GM21723 (cell line): ENCODE data around the gene PLCB1.

Experiments used
- ATAC-seq: cut with Tn5 transposase; IDR thresholded peaks from one replicate; pipeline ENCODE4 v1.9.1; 2021; ENCODE audit warnings: mild to moderate bottlenecking, moderate library complexity; ENCODE audit not compliant: unreplicated experiment

Gene PLCB1

GRCh38 chr20:8210749-8211148 is 78.7 kb downstream of the PLCB1 start:
- ATAC-seq = no peak

- no peak for ATAC-seq
Observed at GRCh38 chr20:8212286-8212685, 80.2 kb downstream of the PLCB1 start.

GRCh38 chr20:8213270-8213669 is 81.2 kb downstream of the PLCB1 start:
- ATAC-seq = no peak

- ATAC-seq = peak; percentile 86
Observed at GRCh38 chr20:8213831-8214587, 81.9 kb downstream of the PLCB1 start.

- ATAC-seq = no peak
Observed at GRCh38 chr20:8215361-8215781, 83.3 kb downstream of the PLCB1 start.

GRCh38 chr20:8216375-8217200 is 84.5 kb downstream of the PLCB1 start:
- ATAC-seq = no peak

- no peak for ATAC-seq
Observed at GRCh38 chr20:8218861-8219260, 86.8 kb downstream of the PLCB1 start.

- ATAC-seq = no peak
Observed at GRCh38 chr20:8219403-8219802, 87.3 kb downstream of the PLCB1 start.

- ATAC-seq = no peak
Observed at GRCh38 chr20:8220716-8221115, 88.7 kb downstream of the PLCB1 start.

GRCh38 chr20:8221887-8222419 is 89.9 kb downstream of the PLCB1 start:
- ATAC-seq = peak; percentile 73

GRCh38 chr20:8223091-8223870 is 91.2 kb downstream of the PLCB1 start:
- no peak for ATAC-seq

- ATAC-seq = no peak
Observed at GRCh38 chr20:8225658-8226057, 93.6 kb downstream of the PLCB1 start.

- ATAC-seq = no peak
Observed at GRCh38 chr20:8226106-8226505, 94.0 kb downstream of the PLCB1 start.

- ATAC-seq = no peak
Observed at GRCh38 chr20:8227293-8227692, 95.2 kb downstream of the PLCB1 start.

- ATAC-seq = no peak
Observed at GRCh38 chr20:8228315-8228714, 96.2 kb downstream of the PLCB1 start.

GRCh38 chr20:8229090-8229489 is 97.0 kb downstream of the PLCB1 start:
- ATAC-seq = no peak

GRCh38 chr20:8231038-8231437 is 99.0 kb downstream of the PLCB1 start:
- ATAC-seq = no peak

- no peak for ATAC-seq
Observed at GRCh38 chr20:8232332-8232731, 100.3 kb downstream of the PLCB1 start.

- ATAC-seq = no peak
Observed at GRCh38 chr20:8234580-8234979, 102.5 kb downstream of the PLCB1 start.

- ATAC-seq = no peak
Observed at GRCh38 chr20:8242066-8242465, 110.0 kb downstream of the PLCB1 start.
